ENCODE measurements around the gene SLC6A2. TPM values are rescaled to one million over a fixed set of nuclear protein-coding genes. Genes with fewer than 3 reads are reported as not detected.

SLC6A2 gene
- total RNA-seq, 6 experiments from 2014 or later = 0.37 to 2.9 (median 0.37) TPM; not detected in 3

DNA sequence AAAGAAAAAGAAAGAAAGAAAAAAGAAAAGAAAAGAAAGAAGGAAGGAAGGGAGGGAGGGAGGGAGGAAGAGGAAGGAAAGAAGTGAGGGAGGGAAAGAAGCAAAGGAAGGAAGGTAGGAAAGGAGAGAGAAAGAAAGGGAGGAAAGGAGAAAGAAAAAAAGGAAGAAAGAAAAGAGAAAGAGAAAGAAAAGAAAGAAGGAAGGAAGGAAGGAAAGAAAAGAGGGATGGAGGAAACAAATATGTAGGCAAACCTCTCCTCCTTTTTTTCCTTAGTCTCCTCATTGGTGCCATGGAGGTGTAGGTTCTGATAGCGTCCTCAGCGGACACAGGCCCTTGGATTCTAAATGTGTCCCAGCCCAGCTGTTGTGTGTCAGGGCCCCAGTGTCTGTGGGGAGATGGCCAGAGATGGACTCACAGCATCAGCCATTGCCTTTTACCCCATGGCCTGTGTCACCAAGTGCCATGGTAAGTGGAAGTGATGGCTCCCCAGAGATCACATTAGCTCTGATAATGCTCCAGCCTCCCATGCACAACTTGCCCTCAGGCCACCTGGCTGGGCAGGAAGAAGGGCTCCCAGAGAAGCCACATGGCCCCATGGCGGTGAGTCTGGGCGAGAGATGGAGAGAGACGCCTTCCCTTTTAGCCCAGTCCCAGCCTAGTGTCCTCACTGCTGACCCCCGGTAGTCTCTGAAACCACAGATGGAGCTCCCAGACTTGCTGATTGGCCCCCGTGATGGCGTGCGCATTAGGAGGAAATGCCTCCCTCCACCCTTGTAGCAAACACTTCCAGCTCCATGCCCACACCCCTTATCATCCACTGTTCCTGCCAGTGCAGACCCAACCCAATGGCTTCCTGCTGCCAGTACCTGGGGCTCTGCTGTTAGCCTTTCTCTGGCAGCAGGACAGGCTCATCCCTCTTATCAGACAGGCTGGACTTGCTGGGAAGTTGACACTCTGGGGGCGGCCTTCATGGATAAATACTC is 3.7 kb upstream of the SLC6A2 start:
- Histone ChIP-seq H3K4me3 (no peak overlapping the region), H3K4me1 (peaks cover 0 to 7% (median 0%) of the 10 kb centered on the region in 4 donors), H3K27me3 (peaks cover 0 to 6% of the 10 kb centered on the region in 2 donors), H3K36me3 (no peaks in the 10 kb centered on the region), H3K9me3 (no peaks in the 10 kb centered on the region), H3K27ac (no peak overlapping the region)
- DNase-seq (no peak), ATAC-seq (no peak)
- intact Hi-C loops (cut with DNase I) = no loop called here
- 47% methylated on average over 3 of the region's 10 CpGs for WGBS (ENCODE audit: insufficient coverage, low coverage, low lambda C conversion rate, missing lambda C conversion rate)
- TF ChIP-seq, protein P1, sequence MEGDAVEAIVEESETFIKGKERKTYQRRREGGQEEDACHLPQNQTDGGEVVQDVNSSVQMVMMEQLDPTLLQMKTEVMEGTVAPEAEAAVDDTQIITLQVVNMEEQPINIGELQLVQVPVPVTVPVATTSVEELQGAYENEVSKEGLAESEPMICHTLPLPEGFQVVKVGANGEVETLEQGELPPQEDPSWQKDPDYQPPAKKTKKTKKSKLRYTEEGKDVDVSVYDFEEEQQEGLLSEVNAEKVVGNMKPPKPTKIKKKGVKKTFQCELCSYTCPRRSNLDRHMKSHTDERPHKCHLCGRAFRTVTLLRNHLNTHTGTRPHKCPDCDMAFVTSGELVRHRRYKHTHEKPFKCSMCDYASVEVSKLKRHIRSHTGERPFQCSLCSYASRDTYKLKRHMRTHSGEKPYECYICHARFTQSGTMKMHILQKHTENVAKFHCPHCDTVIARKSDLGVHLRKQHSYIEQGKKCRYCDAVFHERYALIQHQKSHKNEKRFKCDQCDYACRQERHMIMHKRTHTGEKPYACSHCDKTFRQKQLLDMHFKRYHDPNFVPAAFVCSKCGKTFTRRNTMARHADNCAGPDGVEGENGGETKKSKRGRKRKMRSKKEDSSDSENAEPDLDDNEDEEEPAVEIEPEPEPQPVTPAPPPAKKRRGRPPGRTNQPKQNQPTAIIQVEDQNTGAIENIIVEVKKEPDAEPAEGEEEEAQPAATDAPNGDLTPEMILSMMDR (IDR thresholded peaks at IDR 0.05) = no peak
- no peak for TF ChIP-seq POLR2A (IDR thresholded peaks at IDR 0.05)

DNA sequence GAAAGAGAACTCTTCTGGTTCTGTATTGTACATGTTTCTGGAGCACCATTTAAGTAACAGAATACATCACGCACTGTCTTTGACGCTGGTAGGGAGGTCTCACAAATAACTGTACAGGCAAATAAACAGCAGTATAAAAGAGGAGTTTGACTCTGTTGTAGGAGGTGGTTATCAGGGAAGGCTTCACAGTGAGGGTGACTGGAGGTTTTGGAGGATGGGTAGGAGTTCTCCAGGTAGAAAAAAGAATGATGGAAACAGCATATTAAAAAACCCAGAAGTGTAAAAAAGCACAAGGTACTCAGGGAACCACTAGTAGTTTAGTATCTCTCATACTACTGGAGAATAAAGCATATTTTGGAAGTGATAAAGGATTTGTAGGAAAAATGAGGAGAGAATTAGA is 2.7 kb upstream of the SLC6A2 start:
- no peak overlapping the region for H3K27ac ChIP-seq
- DNase-seq (no peak), ATAC-seq (no peak)
- intact Hi-C loops (cut with DNase I) = no loop called here
- no peak for TF ChIP-seq POLR2A (IDR thresholded peaks at IDR 0.05)
- TF ChIP-seq, protein P1 (IDR thresholded peaks at IDR 0.05) = no peak
- peaks cover 0 to 6% of the 10 kb centered on the region in 2 donors for H3K27me3 ChIP-seq
- H3K36me3 ChIP-seq = no peaks in the 10 kb centered on the region
- H3K9me3 ChIP-seq = no peaks in the 10 kb centered on the region
- peaks cover 0 to 7% (median 0%) of the 10 kb centered on the region in 4 donors for H3K4me1 ChIP-seq
- 71% methylated on average over 2 of the region's 2 CpGs for WGBS (ENCODE audit: insufficient coverage, low coverage, low lambda C conversion rate, missing lambda C conversion rate)
- H3K4me3 ChIP-seq = no peak overlapping the region

DNA sequence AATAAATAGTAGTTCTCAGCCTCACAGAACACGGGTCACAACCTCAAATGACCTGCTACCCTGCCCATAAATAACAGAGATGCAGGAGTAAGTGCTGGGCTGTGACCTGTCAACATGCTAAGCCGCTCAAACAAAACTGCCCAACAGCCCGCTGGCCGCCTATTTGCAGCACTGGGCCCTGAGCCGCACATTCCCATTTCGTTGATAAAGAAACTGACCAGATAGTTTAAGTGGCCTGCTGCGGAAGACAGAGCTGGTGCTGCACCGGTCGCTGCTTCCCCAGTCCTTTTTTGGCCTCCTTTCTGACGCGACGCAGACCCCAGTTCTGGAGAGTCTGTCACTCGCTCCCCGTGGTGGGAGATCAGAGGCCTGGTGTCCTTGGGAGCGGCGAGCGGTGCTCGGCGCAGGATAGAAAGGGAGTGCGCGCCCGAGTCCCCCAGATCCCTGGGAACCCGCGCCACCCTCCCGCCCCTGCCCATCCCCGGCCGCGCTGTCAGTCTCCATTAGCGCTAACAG is 349 bp upstream of the SLC6A2 start:
- intact Hi-C loops (cut with DNase I) = no loop called here
- DNase-seq (no peak), ATAC-seq (no peak)
- Histone ChIP-seq H3K36me3 (no peaks in the 10 kb centered on the region), H3K4me1 (peaks cover 0 to 7% (median 0%) of the 10 kb centered on the region in 4 donors), H3K27ac (no peak overlapping the region), H3K4me3 (no peak overlapping the region), H3K9me3 (no peaks in the 10 kb centered on the region), H3K27me3 (peaks cover 0 to 6% of the 10 kb centered on the region in 2 donors)
- WGBS (ENCODE audit: insufficient coverage, low coverage, low lambda C conversion rate, missing lambda C conversion rate) = 20% methylated on average over 2 of the region's 29 CpGs
- TF ChIP-seq POLR2A (IDR thresholded peaks at IDR 0.05) = no peak
- TF ChIP-seq, protein P1 (IDR thresholded peaks at IDR 0.05) = no peak

DNA sequence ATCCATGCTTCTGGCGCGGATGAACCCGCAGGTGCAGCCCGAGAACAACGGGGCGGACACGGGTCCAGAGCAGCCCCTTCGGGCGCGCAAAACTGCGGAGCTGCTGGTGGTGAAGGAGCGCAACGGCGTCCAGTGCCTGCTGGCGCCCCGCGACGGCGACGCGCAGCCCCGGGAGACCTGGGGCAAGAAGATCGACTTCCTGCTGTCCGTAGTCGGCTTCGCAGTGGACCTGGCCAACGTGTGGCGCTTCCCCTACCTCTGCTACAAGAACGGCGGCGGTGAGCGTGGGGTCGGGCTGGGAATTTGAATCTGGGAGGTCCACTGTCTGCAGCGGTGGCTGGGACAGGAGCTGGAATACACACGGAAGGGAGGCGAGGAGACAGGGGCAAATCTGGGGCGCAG is 904 bp downstream of the SLC6A2 start:
- Histone ChIP-seq H3K27ac (no peak overlapping the region), H3K4me3 (no peak overlapping the region), H3K9me3 (no peaks in the 10 kb centered on the region), H3K36me3 (no peaks in the 10 kb centered on the region), H3K4me1 (peaks cover 0 to 7% (median 0%) of the 10 kb centered on the region in 4 donors), H3K27me3 (peaks cover 0 to 6% of the 10 kb centered on the region in 2 donors)
- ATAC-seq (no peak), DNase-seq (no peak)
- TF ChIP-seq, protein P1 (IDR thresholded peaks at IDR 0.05) = no peak
- TF ChIP-seq POLR2A (IDR thresholded peaks at IDR 0.05) = no peak
- 10% methylated on average over 16 of the region's 37 CpGs for WGBS (ENCODE audit: insufficient coverage, low coverage, low lambda C conversion rate, missing lambda C conversion rate)
- intact Hi-C loops (cut with DNase I) = no loop called here

All from right lobe of liver (tissue), 6 donors.